PC-3 (cell line): ENCODE measurements around the gene CAMK1D. TPM values are rescaled to one million over a fixed set of nuclear protein-coding genes. Genes with fewer than 3 reads are reported as not detected.

ENCODE experiments used
- ATAC-seq: fragments of 200-7000 bp; cut with Tn5 transposase; 2 replicates; pipeline ENCODE4 v1.9.1; 2020; ENCODE audit warnings: mild to moderate bottlenecking, moderate library complexity
- BruUV-seq: library from RNA; stranded (reverse); fragments of 400-500 nt; replicated peaks from 2 replicates; lab custom pipeline; 2021; lab: Mats Ljungman, UMichigan
- CTCF ChIA-PET: fragments of 300-600 bp; sonication (Branson Sonifier 250); formaldehyde crosslinking; loops from one replicate; lab custom pipeline; 2022; ENCODE audit warnings: antibody characterized with exemption; lab: Charles Lee
- POLR2A ChIA-PET: fragments of 300-600 bp; sonication (Branson Sonifier 250); formaldehyde crosslinking; loops from one replicate; lab custom pipeline; 2022; ENCODE audit warnings: antibody characterized with exemption; ENCODE audit not compliant: unreplicated experiment; lab: Charles Lee
- DNase-seq: peaks from one replicate; pipeline ENCODE4 v3.0.0-alpha.2; 2015
- H2AFZ ChIP-seq: fragments of 300-600 bp; sonication (generic); 2 replicates; pipeline ENCODE4 v1.6.0; 2016; ENCODE audit warnings: antibody characterized with exemption, low read length
- H3F3A ChIP-seq: fragments of 300-600 bp; sonication (generic); one replicate; pipeline ENCODE4 v1.6.0; 2017; ENCODE audit warnings: antibody characterized with exemption, low read length, control low read depth, mild to moderate bottlenecking; ENCODE audit not compliant: unreplicated experiment
- H3K27ac ChIP-seq: fragments of 300-600 bp; sonication (generic); 2 replicates; pipeline ENCODE4 v1.5.1; 2016; ENCODE audit warnings: mild to moderate bottlenecking, low read length
- H3K27me3 ChIP-seq: fragments of 300-600 bp; sonication (generic); 2 replicates; pipeline ENCODE4 v1.6.1; 2016; ENCODE audit warnings: low read length, mixed read lengths
- H3K36me3 ChIP-seq: fragments of 300-600 bp; sonication (generic); 2 replicates; pipeline ENCODE4 v1.6.1; 2016; ENCODE audit warnings: low read depth, mixed run types, low read length, mixed read lengths
- H3K4me1 ChIP-seq: fragments of 300-600 bp; sonication (generic); 2 replicates; pipeline ENCODE4 v1.5.1; 2016; ENCODE audit warnings: low read length; ENCODE audit not compliant: insufficient read depth
- H3K4me2 ChIP-seq: fragments of 300-600 bp; sonication (generic); 2 replicates; pipeline ENCODE4 v1.6.0; 2016; ENCODE audit warnings: low read length
- H3K4me3 ChIP-seq: fragments of 300-600 bp; sonication (generic); 2 replicates; pipeline ENCODE4 v1.5.1; 2016; ENCODE audit warnings: mild to moderate bottlenecking, low read length, mixed read lengths
- H3K79me2 ChIP-seq: fragments of 300-600 bp; sonication (generic); 2 replicates; pipeline ENCODE4 v1.6.1; 2017; ENCODE audit warnings: low read length, mixed read lengths
- H3K9ac ChIP-seq: fragments of 300-600 bp; sonication (generic); 2 replicates; pipeline ENCODE4 v1.6.0; 2016; ENCODE audit warnings: mild to moderate bottlenecking, low read length
- H3K9me2 ChIP-seq: fragments of 300-600 bp; sonication (generic); replicated peaks from 2 replicates; pipeline ENCODE4 v1.6.1; 2016; ENCODE audit warnings: mixed run types, low read length, mixed read lengths
- H3K9me3 ChIP-seq: fragments of 300-600 bp; sonication (generic); 2 replicates; pipeline ENCODE4 v1.6.1; 2016; ENCODE audit warnings: low read length, mixed read lengths
- H4K20me1 ChIP-seq: fragments of 300-600 bp; sonication (generic); 2 replicates; pipeline ENCODE4 v1.6.1; 2016; ENCODE audit warnings: low read length, mixed read lengths
- EZH2 ChIP-seq: fragments of 300-600 bp; sonication (generic); IDR thresholded peaks from one replicate; pipeline ENCODE4 v1.6.1; 2017; ENCODE audit warnings: antibody characterized with exemption, mild to moderate bottlenecking, low read length; ENCODE audit not compliant: unreplicated experiment
- EZH2phosphoT487 ChIP-seq: fragments of 300-600 bp; sonication (generic); IDR thresholded peaks from 2 replicates; pipeline ENCODE4 v1.6.1; 2018; ENCODE audit warnings: mild to moderate bottlenecking, antibody characterized with exemption, low read length, borderline replicate concordance
- intact Hi-C: fragments of 100-400 bp; cut with micrococcal nuclease; formaldehyde crosslinking; loops from 2 replicates; pipeline ENCODE4 v1.9.0; 2023
- total RNA-seq: library from RNA; depleted of rRNA; stranded (reverse); fragments of >200 nt; gene quantifications from 2 replicates; pipeline ENCODE4 v1.2.3, GENCODE V29; 2014
- TF ChIP-seq, protein P1 (sequence below): fragments of 300-600 bp; sonication (generic); conservative IDR thresholded peaks from 2 replicates; pipeline ENCODE4 v1.5.1; 2017; ENCODE audit warnings: antibody characterized with exemption, low read depth, mild to moderate bottlenecking, low read length

Gene CAMK1D
- total RNA-seq, 1 experiment from 2014 or later = 1.3 TPM

DNA sequence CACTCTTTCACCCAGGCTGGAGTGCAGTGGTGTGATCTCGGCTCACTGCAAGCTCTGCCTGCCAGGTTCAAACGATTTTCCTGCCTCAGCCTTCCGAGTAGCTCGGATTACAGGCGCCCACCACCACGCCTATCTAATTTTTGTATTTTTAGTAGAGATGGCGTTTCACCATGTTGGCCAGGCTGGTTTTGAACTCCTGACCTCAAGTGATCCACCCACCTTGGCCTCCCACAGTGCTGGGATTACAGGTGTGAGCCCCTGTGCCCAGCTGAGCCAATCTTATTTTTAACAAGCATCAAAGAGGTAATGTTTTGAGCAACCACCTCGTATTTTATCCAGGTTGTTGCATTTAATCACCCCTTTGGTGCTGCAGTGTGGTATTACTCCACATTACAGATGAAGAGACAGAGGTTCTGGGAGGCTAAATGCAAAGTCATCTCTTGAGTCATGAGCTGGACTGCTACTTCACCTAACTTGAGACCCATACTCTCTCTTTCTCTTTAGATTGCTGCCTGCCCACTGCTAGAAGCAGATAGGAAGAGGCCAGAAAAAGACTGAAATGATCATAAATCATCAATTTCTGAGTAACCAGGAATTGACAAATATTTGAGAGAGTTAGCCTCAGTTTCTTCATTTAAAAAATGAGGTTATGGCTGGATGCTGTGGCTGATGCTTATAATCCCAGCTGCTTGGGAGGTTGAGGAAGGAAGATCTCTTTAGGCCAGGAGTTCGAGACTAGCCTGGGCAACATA is 116.2 kb downstream of the CAMK1D start:
- ChIA-PET POLR2A (no interaction called here), CTCF (no interaction called here)
- Histone ChIP-seq H3K4me3 (no peak overlapping the region), H2AFZ (no peak overlapping the region), H3F3A (no peaks in the 10 kb centered on the region), H3K27me3 (no peaks in the 10 kb centered on the region), H4K20me1 (no peaks in the 10 kb centered on the region), H3K79me2 (no peaks in the 10 kb centered on the region), H3K36me3 (no peaks in the 10 kb centered on the region), H3K9ac (no peak overlapping the region), H3K9me2 (no peaks in the 10 kb centered on the region), H3K9me3 (no peaks in the 10 kb centered on the region), H3K4me2 (no peak overlapping the region), H3K4me1 (peaks cover 6% of the 10 kb centered on the region; the same call in 1 of the 2 replicates), H3K27ac (no peak overlapping the region)
- intact Hi-C loops = loop anchor here (5.0 to 10.0 kb wide), 2 partner anchors 122 to 189 kb away; no protein-coding TSS in a partner anchor
- ATAC-seq = no peak
- DNase-seq = no peak
- TF ChIP-seq, protein P1, sequence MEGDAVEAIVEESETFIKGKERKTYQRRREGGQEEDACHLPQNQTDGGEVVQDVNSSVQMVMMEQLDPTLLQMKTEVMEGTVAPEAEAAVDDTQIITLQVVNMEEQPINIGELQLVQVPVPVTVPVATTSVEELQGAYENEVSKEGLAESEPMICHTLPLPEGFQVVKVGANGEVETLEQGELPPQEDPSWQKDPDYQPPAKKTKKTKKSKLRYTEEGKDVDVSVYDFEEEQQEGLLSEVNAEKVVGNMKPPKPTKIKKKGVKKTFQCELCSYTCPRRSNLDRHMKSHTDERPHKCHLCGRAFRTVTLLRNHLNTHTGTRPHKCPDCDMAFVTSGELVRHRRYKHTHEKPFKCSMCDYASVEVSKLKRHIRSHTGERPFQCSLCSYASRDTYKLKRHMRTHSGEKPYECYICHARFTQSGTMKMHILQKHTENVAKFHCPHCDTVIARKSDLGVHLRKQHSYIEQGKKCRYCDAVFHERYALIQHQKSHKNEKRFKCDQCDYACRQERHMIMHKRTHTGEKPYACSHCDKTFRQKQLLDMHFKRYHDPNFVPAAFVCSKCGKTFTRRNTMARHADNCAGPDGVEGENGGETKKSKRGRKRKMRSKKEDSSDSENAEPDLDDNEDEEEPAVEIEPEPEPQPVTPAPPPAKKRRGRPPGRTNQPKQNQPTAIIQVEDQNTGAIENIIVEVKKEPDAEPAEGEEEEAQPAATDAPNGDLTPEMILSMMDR = no peak
- TF ChIP-seq EZH2 = no peak
- no TSS peak for BruUV-seq

DNA sequence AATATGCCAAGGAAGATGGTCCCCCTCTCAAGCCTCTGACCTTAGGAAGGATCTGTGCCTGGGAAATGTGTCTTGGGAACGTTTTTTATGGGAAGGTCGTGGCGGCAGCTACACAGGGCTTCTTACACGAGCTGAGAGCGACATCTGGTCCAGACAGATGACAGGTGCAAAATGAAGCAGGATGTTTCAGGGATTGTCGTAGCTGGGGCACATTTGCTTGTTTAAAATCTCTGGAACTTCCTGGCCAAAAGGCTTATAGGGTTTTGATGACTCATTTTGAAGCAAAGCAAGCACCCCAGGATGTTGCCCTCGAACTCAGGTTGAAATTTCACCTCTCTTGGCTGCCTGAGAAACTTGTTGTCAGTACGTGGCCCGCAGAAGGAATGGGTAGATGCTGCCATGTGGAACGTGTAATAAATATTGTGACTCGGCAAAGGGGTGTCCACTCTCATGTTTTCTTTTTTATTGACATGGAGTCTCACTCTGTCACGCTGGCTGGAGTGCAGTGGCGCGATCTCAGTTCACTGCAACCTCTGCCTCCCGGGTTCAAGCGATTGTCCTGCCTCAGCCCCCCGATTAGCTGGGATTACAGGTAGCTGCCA is 117.5 kb downstream of the CAMK1D start:
- ChIA-PET CTCF (no interaction called here), POLR2A (no interaction called here)
- Histone ChIP-seq H3K4me3 (no peak overlapping the region), H3K9ac (no peak overlapping the region), H3K27ac (no peak overlapping the region), H3K9me2 (no peaks in the 10 kb centered on the region), H3F3A (no peaks in the 10 kb centered on the region), H3K36me3 (no peaks in the 10 kb centered on the region), H3K79me2 (no peaks in the 10 kb centered on the region), H3K9me3 (no peaks in the 10 kb centered on the region), H2AFZ (no peak overlapping the region), H3K27me3 (no peaks in the 10 kb centered on the region), H3K4me1 (peaks cover 6% of the 10 kb centered on the region; the same call in 1 of the 2 replicates), H4K20me1 (no peaks in the 10 kb centered on the region), H3K4me2 (no peak overlapping the region)
- ATAC-seq = no peak
- TF ChIP-seq, protein P1 = no peak
- TF ChIP-seq EZH2 (no peak), EZH2phosphoT487 (no peak)
- intact Hi-C loops = loop anchor here (5.0 to 10.0 kb wide), 2 partner anchors 120 to 188 kb away; no protein-coding TSS in a partner anchor
- DNase-seq = no peak
- BruUV-seq = no TSS peak
